GM21390 (cell line): ENCODE data around the gene TIGIT.
"Not testable (repeated sequence)": the region's sequence is repeated elsewhere in the genome, so short reads cannot be mapped to it uniquely, and the experiment has no call there.

Source experiments
- ATAC-seq: cut with Tn5 transposase; IDR thresholded peaks from one replicate; pipeline ENCODE4 v1.9.1; 2021; ENCODE audit not compliant: unreplicated experiment

The TIGIT gene

DNA sequence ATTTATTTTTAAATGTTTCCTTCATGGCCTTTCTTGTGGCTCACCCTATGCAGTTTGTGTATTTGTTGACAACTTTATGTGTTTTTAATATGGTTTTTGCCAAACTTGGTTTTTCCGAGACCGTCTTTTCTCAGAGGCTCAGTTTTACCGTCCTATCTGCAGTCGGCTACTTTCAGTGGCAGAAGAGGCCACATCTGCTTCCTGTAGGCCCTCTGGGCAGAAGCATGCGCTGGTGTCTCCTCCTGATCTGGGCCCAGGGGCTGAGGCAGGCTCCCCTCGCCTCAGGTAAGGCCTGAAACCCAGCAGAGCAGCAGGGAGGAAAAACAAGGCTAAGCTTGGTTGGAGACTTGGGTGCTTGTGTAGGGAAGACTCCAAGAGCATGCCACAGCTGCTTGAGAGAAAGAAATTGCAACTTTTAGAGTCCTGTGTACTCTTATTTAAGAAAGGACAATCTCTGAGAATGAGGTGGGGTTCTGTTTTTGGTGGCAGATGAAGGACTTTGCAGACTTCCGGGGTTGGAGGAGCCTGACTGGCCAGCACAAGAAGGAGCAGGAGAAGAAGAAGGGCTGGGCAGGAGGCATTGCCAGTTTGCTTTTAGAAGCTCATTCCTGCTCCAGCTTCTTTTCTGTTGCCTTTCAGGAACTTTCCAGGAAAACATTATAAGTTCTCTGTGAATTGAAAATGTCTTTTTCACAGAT is at the start of gene TIGIT:
Gene TIGIT (plus strand): TSS at position 191 of the 698 bp plus-strand sequence. CDS start 34 bp downstream, at position 225.
- no peak for ATAC-seq

DNA sequence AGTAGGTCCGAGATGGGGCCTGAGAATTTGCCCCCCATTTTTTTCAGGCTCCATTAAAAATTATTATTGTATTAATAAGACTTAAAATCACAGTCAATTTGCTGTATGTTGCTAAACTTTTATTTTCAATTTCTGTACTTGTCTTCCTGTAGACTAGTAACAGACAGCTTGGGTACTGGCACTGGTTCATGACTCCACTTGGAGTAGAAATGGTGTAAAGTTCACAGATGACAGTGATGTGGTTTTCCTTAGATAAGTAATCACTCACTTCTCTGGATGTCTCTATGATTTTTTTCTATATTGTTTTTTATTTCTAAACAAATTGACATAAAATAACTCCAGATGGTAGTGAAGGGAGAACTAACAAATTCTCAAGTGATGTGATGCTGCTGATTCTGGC is 40.9 kb upstream of the TIGIT start:
- ATAC-seq = no peak

DNA sequence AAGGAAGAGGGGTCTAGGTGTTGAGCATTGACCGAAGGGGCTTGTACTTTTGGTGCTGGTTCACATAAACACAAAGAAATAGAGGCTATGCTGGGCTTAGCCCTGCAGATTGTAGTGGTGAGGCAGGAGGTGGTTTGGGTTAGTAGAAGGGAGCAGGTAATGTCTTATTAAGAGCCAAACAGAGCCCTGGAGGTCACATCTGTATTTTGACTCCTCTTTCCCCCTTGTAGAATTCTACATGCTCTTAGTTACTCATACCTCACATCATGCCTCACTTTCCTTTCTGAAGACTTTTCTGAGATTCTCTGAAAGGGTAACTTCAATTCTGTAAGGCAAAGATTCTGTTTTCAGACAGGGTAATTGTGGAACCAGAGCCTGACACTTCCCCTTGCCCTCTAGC is 40.3 kb upstream of the TIGIT start:
- no peak for ATAC-seq

DNA sequence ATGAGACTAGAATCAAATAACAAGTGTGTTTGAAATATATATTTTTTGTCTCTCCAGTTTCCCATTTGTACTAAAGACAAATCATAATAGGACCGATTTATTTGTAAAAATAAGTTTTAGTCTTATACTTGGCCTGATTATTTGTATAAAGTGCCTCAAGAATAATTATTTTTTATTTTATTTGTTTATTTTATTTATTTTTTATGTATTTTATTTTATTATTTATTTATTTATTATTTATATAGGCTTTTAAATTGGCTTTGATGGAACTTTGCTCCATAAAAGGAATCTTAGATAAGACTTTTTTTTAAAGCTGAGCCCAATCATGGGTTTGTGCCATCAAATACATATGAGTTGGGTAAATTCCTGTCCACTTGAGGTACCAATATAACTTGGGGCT is 34.3 kb upstream of the TIGIT start:
- no peak for ATAC-seq

DNA sequence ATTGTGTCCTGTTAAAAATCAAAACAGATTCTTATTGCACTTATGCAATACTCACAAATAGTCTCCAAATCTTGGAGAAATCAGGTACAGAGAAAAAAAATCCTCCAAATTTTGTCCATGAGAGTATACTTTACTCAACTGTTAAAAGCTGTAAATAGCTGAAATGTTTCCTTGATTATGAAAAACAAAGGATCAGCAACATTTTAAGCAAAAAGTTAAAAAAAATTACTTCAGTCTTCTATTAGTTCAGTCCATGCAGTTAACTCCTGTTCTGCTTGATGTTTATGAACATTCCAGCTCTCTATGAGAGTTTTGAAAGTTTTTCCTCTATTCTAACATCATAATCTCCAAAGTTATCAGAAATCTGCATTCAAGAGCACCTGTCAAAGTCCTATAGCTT is 33.7 kb upstream of the TIGIT start:
- no peak for ATAC-seq

DNA sequence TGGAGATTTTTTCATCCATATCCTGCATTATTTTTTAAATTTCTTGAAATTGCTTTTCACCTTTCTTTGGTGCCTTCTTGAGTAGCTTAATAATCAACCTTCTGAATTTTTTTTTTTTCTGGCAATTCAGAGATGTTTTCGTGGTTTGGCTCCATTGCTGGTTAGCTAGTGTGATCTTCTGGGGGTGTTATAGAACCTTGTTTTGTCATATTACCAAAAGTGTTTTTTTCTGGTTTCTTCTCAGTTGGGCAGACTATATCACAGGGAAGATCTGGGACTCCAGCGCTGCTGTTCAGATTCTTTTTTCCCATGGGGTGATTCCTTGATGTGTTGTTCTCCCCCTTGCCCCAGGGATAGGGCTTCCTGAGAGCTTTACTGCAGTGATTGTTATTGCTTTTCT is 23.8 kb upstream of the TIGIT start:
- ATAC-seq = no peak

DNA sequence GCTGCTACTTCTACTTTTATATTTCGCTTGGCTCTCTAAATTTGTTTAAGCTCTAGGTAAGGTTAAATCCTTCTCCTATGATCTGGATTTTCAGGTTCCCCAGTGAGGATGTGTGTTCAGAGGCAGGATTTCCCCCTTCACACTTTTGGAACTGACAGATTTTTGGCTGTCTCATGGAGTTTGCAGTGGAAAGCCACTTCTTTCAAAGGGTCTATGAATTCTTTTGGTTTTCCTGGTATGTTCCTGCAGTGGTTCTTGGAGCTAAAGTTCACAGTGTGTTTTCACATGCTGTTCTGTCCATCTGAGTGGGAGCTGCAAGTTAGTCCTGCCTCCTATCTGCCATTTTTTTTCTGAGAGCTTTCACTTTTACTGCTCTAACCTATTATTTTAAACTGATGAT is 21.6 kb upstream of the TIGIT start:
- no peak for ATAC-seq

DNA sequence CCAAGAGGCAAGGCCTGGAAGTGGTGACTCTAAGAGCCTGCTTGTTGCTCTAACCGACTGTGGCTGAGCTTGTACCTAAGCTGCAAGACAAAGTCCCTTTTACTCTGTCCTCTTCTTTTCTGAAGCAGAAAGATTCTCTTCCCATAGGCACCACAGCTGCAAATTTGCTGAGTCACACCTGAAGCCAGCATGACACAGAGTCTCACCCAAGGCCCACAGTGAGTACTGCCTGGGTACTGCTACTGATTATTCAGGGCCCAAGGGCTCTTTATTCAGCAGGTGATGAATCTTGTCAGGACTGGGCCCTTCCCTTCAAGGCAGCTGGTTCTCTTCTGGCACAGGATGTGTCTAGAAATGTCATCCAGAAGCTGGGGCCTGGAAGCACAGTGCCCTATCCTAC is 18.9 kb upstream of the TIGIT start:
- no peak for ATAC-seq

DNA sequence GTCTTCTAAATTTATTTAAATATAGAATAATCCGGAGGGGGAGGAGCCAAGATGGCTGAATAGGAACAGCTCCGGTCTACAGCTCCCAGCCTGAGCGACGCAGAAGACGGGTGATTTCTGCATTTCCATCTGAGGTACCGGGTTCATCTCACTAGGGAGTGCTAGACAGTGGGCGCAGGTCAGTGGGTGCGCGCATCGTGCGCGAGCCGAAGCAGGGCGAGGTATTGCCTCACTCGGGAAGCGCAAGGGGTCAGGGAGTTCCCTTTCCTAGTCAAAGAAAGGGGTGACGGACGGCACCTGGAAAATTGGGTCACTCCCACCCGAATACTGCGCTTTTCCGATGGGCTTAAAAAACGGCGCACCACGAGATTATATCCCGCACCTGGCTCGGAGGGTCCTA is 17.0 kb upstream of the TIGIT start:
- not testable (repeated sequence) for ATAC-seq

DNA sequence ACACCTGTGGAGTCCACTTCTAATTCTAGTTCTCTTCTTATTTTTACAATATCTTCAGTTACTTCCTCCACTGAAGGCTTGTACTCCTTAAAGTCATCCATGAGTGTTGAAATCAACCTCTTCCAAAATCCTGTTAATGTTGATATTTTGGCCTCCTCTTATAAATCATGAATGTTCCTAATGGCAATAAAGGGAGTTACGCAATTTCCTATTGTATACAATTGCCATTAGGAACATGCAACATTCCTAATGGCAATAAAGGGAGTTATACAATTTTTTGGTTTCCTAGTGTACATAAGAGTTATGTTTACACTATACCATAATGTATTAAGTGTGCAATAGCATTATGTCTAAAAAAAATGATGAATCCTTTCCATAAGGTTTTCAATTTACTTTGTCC is 9.2 kb upstream of the TIGIT start:
- ATAC-seq = no peak

DNA sequence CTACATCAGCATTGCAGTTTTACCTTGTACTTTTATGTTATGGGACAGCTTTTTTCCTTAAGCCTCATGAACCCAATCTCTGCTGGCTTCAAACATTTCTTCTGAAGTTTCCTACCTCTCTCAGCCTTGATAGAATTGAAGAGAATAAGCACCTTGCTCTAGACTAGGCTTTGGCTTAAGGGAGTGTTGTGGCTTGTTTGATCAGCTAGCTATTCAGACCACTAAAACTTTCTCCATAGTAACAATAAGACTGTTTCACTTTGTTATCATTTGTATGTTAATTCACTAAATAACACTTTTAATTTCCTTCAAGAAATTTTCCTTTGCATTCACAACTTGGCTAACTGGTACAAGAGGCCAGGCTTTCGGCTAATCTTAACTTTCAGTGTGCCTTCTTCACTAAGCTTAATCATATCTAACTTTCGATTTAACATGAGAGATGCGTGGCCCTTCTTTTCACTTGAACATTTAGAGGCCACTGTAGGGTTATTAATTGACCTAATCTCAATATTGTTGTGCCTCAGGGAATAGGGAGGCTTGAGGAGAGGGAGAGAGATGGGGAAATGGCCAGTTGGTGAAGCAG is 8.1 kb upstream of the TIGIT start:
- no peak for ATAC-seq

DNA sequence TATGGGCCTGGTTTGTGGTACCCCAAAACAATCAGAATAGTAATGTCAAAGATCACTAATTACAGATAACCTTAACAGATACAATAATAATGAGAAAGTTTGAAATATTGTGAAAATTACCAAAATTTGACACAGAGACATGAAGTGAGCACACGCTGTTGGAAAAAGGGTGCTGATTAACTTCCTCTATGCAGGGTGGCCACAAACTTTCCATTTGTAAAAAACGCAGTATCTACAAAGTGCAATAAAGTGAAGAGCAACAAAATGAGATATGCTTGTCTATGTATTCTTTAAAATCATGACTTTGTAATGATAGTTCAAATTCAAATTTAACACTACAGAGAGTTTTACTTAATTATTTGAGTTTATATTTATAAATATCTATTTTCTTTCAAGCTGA is 7.6 kb upstream of the TIGIT start:
- ATAC-seq = no peak

DNA sequence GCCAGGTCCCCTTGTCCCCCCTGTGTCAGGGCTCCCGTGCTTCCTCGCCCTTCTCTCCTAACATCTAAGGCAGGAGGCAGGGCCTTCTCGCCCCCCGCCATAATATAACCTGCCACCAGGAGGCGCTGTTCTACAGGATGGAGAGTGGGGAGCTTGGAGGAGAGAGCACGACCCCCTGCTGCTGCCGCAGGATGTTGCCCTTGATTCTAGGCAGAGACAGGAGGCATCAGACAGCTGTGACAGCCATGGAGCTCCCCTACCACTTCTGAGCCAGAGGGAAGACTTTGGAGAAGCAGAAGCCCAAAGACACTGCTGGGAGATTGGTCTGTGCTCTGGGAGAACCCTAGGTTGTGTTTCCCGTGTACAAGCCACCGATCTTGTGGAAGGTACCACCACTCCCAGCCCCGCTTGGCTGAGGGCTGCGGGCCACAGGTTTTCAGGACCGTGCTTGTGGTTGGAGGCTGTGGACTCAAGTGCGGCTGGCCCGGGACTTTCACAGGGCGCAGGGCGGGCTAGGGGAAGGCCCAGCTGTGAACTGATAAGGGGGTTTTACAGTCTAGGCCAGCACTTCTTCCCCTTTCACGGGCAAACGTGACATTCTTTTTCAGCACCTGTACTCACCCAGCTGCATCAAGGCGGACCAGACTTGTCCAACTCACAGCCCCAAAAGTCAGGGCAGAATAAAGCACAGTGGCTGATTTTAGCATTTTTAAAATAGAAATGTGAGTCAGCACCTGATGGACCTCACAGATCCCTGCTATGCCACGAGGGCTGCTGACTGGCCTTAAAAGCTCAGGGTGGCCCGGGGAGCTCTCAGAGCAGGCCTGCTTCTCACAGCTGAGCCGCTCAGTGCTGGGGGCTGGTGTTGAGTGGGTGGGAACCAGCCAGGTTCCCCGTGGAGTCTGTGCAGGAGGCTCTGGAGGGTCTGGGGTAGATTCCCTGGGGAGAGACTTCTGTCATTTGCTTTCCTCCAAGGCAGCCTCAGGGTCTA is 2.6 kb upstream of the TIGIT start:
- ATAC-seq = peak; percentile 88

DNA sequence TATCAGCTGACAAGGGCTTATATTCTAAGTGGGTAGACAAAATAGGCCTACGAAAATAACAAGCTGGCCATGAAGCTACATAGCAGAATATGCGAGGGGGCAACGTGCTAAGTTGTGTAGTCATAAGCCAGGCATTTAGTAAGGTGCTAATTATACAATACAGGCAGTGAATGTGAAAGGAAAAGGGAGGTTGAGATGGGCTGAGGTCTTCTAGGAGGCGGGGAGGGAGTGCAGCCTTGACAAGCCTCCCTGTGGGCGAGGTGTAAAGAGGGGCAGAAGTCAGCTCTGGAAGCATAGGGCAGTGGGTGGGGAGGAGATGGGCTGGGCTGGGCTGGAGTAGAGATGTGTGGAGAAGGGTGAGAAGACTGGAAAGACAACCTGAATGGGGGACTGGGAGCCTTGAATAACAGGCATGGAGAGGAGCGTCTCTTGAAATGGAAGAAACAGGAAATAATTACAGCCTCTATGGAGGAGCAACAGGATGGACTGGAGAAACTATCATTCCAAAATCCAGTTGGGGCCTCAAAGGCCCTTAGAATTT is 1.2 kb downstream of the TIGIT start:
- ATAC-seq = no peak

DNA sequence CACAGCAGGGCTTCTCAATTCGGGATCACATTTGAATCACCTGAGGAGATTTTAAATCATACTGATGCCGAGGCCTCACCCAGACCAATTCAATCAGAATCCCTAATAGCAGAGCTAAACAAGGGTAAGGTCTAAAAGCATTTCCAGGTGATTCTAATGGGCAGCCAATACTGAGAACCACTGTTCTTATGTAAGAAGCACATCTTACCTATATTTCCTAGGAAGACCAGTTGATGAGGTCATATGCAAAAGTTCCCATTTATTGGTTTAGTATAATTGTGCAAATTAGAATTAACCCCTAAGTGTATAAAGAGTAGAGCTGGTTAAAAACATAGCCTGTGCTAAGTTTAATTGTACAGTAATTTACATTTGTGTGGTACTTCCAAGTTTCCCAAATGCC is 2.1 kb downstream of the TIGIT start:
- no peak for ATAC-seq

DNA sequence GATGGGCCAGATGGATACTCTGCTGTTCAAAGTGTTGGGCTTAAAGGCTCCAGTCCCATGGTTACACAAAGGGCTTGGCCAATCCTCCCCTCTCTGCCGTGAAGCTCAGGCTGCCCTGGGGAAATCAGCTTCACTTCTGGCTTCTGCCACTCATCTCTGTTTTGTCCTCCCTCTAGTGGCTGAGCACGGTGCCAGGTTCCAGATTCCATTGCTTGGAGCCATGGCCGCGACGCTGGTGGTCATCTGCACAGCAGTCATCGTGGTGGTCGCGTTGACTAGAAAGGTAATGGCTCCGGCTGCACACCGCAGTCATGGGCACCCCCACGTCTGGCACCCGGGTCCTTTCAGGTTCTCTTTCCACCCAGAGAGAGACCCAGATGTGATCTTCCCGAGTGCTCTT is 5.6 kb downstream of the TIGIT start:
- ATAC-seq = no peak

DNA sequence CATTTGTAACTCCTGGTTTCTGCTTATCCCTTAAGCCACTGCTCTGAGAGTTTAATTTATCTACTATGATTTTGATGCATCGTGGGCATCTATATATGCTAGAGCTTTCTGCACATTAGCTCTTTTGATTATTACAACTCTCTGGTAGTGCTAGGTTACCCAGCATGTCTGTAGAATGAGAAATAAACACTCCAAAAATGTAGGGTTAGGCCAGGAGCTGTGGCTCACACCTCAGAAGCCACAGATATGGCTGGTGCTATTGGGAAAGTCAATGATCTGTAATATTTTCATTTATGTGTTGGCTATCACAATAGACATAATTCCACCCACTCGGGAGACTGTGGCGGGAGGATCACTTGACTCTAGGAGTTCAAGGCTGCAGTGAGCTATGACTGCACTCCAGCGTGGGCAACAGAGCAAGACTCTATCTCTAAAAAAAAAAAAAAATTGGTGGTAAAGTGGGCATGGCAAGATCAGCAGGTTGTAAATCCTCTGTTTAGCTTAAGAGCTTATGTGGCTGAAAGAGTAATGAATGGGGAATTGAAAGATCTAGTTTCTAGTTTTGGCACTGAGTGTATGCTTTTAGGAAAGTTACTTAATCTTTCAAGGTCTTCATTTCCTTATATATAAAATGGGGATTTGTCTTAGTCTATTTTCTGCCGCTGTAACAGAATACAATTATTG is 6.3 kb downstream of the TIGIT start:
- ATAC-seq = no peak

DNA sequence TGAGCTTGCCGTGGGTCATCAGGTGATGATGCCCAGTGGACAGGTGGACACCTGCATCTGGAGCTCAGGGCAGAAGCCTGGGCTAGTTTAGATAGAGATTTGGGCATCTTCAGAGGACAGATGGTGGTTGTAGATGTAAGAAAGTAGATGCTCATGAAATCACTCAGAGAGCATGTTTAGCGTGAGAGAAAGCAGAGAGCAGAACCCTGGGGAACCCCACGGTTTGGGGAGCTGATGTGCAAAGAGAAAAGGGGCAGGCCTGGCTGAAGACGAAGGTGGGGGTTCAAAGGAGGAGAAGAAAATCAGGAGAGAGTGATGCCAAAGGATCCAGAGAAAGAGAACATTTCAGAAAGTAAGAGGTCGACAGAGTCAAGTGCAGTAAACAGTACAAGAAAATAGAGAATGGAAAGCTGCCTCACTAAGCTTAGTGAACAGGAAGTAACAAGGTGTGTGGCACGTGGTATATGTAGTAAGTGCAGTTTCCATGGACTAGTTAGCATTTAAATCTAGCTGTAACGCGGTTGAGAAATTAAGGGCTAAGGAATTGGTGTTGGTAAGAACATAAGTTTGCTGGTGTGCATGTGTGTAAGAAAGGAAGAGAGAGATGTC is 13.5 kb downstream of the TIGIT start:
- ATAC-seq = peak; percentile 54

DNA sequence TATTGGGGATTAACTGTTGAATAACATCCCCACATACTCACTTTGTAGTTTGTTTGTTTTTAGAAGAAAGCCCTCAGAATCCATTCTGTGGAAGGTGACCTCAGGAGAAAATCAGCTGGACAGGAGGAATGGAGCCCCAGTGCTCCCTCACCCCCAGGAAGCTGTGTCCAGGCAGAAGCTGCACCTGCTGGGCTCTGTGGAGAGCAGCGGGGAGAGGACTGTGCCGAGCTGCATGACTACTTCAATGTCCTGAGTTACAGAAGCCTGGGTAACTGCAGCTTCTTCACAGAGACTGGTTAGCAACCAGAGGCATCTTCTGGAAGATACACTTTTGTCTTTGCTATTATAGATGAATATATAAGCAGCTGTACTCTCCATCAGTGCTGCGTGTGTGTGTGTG is 14.0 kb downstream of the TIGIT start:
- ATAC-seq = no peak

DNA sequence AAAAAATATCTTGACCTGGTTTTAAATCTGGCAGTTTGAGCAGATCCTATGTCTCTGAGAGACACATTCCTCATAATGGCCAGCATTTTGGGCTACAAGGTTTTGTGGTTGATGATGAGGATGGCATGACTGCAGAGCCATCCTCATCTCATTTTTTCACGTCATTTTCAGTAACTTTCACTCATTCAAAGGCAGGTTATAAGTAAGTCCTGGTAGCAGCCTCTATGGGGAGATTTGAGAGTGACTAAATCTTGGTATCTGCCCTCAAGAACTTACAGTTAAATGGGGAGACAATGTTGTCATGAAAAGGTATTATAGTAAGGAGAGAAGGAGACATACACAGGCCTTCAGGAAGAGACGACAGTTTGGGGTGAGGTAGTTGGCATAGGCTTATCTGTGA is 14.5 kb downstream of the TIGIT start:
- ATAC-seq = peak; percentile 19

DNA sequence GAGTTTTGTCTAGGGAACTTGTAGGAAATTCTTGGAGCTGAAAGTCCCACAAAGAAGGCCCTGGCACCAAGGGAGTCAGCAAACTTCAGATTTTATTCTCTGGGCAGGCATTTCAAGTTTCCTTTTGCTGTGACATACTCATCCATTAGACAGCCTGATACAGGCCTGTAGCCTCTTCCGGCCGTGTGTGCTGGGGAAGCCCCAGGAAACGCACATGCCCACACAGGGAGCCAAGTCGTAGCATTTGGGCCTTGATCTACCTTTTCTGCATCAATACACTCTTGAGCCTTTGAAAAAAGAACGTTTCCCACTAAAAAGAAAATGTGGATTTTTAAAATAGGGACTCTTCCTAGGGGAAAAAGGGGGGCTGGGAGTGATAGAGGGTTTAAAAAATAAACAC is 15.0 kb downstream of the TIGIT start:
- peak; percentile 80 for ATAC-seq
